ENCODE measurements around the gene CRYZL1.

Gene CRYZL1

DNA sequence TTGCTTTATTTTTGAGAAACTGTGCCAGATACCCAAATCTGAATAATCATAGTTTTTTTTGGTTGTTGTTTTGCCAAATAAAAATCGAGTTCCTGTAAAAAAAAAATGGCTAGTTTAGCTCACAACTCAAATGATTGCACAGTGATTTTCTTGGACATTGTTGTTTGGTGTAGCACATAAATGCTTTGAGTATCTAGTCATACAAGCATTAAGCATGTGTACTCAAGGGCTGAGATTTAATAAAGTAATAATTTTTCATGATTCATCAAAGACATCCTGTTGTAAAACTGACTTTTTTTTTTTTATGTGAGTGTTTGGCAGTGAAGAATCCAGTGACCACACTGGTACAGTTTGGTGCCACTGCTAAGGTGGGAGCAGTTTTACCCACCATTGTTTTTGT lies 19.6 kb upstream of the CRYZL1 start:
- no peak for DNase-seq (ENCODE audit: low spot score)

DNA sequence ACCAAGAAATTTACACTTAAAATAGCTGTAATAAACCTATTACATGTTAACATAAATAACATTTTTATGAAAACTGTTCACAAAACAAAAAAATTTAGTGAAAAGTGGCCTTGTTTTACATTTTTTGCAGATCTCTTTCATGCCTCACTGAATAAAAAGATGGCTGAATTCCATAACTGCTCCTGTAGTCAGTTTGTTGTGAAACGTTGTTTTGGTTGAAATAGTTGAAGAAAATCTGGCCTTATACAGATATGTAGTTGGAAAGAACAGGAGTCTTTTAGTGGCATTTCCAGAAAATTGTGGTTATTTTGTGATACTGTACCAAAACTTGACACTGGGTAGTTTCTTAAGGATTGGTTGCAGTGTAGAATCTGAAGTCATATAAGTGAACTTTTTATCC lies 18.9 kb upstream of the CRYZL1 start:
- DNase-seq (ENCODE audit: low spot score), result no peak

DNA sequence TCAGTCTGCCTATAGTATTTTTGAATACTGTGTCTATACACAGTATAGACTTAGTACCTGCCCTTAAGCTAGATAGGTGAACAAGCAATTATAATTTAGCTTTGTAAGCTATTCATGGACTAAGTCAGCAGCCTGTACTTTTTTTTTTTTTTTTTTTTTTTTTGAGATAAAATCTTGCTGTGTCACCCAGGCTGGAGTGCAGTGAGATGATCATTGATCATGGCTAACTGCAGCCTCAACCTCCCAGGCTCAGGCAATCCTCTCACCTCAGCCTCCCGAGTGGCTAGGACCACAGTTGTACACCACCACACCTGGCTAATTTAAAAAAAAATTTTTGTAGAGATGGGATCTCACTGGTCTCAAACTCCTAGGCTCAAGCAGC lies 18.0 kb upstream of the CRYZL1 start:
- DNase-seq (ENCODE audit: low spot score), result no peak

DNA sequence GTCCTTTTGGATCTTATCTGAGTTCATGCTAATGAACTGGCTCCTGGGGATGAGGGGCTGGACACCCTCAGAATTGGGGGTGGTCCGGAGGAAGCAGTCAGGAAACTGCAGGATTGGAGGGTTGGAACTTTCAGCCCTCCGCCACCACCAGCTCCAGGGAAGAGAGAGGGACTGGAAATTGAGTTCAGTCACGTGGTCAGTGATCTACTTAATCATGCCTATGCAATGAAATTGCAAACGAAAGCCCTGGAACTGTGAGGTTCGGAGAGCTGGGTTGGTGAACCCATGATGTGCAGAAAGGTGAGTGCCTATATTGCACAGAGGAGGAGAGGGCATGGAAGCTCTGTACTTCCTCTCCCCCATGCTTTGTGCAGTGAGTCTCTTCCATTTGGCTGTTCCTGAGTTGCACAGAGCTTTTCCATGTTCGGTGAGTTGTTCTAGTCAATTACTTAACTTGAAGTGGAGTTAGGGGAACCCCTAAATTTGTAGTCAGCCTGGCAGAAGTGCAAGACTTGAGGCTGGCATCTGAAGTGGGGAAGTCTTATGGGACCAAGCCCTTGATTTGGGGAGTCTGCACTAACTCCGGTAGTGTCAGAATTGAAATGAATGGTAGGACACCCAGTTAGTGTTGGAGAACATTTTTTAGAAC lies 17.5 kb upstream of the CRYZL1 start:
- no peak for DNase-seq (ENCODE audit: low spot score)

DNA sequence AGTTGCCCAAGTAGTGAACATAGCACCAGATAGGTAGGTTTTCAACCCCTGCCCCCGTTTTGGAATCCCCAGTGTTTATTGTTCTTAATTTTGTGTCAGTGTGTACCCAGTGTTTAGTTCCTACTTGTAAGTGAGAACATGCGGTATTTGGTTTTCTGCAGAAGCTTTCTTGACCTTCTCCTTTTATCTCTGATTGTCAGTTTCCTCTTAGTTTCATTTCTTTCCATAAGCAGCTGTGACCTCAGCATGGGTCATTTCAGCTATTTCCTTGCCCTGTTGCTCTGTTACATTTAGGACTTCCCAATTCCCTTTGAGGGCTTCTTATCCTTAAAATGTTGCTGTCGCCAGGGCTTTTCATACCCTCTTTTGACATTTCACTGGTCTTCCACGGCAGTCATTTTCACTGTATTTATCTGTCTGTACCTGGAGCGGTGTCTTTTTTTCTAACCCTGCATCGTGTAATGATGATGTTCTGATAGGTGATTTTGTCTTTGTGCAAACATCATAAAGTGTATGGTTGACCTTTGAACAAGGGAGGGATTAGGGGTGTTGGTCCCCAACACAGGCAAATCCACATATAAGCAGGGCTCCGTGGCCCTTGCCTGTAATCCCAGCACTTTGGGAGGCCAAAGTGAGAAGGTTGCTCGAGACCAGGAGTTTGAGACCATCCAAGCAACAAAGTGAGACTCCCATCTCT lies 15.7 kb upstream of the CRYZL1 start:
- no peak for DNase-seq (ENCODE audit: low spot score)

DNA sequence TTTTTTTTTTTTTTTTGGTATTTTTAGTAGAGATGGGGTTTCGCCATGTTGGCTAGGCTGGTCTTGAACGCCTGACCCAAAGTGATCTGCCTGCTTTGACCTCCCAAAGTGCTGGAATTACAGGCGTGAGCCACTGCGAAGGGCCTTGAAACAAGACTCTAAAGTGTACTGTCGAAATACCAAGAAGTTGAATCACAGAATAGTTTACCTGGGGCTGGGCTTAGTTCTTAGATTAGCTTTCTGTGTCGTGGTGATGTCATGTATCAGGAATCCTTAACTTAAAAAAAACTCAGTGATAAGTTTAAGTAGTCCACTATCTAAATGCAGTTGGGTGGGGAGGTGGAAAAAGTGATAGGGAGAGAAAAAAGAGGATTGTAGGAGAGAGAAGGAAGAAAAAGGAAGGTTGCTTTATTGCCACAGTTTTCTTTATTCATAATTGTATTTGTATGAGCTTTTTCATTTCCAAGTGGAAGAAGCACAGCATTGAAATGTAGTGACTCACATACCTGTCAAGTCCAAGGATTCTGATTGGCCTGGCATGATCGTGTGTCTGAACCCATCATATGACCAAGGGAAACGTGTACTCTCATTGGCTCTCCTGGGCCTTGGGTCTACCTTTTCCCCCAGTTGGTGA lies 14.2 kb upstream of the CRYZL1 start:
- no peak for DNase-seq (ENCODE audit: low spot score)

DNA sequence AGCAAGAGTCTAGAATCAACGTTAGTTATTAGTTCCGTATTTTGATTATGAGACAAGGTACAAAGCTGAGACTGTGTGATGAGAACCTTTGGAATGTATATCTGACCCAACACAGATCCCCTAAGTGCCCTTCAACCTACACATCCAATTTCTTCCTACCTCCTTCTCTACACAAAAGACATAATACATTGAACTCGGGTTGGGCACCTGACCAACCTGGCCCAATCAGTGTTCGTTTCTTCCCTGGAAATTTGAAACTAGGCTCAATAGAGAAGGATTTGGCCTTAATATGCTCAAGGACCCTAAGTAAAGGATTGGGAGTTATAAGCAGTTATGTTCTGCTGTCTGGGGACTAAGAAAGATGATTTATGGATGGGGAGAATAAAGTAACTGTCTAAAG lies 12.9 kb upstream of the CRYZL1 start:
- DNase-seq (ENCODE audit: low spot score), result no peak

DNA sequence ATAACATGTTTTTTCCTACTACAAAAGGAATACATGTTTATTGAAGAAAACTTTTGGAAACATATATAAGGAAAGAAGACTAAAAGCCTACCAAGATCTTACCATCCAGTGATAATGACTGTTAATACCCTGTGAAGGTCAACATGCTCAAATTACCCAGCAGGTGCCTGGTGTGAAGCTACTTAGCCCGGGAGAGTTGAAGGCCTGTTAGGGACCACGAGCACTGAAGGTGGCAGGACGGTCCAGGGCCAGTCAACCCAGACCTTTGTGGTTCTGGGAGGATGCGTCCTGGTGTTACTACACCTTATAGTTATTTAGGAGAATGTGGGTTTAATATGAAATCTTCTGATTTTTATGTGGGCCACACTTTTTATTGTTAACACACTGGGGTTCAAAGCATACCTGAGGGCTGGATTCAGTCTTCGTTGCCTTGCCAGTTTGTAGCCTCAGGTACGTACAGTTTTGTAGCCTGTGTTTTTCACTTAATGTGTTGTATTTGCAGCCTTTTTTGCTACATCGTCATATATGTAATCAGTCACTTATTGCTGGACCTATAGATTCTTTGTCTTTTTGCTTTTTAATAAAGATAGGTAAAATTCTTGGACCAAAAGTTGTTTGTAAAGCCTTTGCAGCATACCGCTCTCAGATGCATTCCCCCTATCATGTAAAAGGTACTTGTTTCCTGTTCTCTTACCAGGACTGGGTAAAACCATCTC lies 10.6 kb upstream of the CRYZL1 start:
- no peak for DNase-seq (ENCODE audit: low spot score)

DNA sequence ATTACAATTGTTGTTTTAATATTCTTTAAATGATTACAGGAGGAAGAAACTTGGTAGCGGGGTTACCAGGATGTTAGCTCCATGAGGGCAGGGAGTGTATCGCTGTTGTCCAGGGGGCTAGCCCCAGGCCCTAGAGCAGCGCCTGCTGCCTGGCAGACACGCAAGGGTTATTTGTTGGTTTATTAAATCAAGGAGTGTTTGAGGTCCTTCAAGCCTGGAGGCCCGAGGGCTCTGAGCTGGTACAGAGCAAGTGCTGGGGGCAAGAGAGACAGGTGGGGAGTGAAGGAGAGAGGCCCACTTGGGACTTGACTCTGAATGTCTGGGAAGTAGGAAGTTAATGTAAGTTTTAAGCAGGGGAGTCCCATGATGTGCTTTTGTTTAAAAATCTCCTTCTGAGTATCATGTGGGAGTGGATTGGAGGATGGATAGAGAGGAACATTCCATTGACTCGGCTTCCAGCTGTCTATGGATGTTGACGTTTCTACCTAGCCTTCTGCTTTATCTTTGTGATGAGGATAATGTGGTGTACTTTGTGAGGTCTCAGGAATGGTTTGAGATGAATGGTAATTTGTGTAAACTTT lies 9.5 kb upstream of the CRYZL1 start:
- no peak for DNase-seq (ENCODE audit: low spot score)

DNA sequence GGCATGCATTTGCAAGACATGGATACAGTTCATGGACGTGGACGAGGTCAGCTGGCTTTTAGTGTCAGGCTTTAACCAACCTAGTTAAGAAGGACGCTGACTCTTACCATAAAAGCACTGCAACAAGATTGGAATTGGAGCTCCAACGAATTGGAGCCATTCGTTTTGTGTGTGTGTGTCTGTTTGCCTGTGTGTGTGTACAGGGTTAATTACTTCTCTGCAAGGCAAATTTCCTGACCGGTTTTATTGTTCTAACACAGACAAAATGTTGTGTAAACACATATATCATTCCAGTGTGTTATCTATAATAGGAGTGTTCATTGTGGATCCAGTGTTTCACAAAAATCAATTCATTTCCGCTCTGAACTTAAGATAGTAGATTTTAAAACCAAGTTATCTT lies 8.7 kb upstream of the CRYZL1 start:
- no peak for DNase-seq (ENCODE audit: low spot score)

DNA sequence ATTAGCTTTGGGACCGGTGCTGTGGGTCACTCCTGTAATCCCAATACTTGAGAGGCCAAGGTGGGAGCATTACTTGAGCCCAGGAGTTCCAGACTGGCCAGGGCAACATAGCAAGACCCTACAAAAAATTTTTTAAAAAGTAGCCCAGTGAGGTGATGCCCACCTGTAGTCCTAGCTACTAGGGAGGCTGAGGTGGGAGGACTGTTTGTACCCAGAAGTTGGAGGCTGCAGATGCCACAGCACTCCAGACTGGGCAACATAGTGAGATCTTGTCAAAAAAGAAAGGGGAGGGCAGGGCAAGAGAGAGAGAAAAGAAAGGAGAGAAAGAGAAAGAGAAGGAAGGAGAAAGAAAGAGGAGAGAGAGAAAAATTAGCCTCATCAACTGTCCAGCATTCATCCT lies 7.0 kb upstream of the CRYZL1 start:
- DNase-seq (ENCODE audit: low spot score), result no peak

DNA sequence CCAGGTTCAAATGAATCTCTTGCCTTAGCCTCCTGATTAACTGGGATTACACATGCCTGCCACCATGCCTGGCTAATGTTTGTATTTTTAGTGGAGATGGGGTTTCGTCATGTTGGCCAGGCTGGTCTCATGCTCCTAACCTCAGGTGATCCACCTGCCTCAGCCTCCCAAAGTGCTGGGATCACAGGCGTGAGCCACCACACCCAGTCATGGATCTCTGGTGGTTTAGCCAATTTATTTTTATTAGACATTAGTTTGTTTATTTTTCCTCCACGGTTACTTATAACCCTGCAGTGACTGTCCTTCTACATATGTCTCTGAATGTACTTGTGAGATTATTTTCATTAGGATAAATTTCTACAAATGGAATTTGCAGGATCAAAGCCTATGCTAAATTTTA lies 6.0 kb upstream of the CRYZL1 start:
- DNase-seq (ENCODE audit: low spot score), result no peak

DNA sequence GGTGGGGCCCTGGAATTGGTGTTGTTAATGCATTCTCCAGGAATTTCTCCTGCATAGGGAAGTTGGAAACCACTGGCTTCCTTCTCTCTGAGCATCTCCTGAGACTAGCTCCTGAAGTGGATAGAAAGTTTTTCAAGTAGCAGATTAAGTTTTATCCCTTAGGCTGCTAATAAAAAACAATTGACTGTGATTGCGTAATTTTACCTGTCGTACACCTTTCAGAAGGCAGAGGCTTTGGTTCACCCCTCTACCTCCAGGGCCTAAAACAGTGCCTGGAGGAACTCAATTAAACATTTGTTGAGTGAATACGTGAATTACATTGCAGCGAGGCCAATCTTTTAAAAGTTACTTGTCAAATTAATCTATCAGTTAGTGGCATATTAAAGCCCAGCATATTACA lies 4.2 kb upstream of the CRYZL1 start:
- no peak for DNase-seq (ENCODE audit: low spot score)

DNA sequence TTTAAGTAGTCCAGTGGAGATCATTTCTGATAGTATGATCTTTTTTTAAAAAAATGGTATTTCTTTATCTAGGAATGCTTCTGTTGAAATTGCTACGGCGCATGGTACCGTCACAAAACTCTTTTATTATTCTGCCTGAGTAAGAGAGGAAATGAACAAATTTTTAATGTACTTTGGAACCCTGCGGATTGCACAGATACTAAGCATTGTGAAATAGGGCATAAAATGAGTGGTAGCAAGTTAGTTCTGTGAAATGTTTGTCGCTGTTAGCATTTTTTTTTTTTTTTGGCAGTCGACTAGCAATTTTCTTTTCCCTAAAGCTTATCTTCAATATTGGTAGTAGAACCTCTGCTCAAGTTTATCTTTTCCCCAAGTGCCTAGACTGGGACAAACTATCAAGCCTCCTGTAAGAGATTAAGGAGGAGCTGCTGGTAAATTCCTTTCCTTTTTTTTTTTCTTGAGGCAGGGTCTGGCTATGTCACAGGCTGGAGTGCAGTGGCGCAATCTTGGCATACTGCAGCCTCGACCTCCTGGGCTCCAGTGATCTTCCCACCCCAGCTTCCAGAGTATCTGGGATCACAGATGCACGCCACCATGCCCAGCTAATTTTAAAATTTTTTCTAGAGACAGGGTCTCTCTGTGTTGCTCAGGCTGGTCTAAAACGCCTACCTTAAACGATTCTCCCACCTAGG lies 3.0 kb upstream of the CRYZL1 start:
- DNase-seq (ENCODE audit: low spot score), result no peak

DNA sequence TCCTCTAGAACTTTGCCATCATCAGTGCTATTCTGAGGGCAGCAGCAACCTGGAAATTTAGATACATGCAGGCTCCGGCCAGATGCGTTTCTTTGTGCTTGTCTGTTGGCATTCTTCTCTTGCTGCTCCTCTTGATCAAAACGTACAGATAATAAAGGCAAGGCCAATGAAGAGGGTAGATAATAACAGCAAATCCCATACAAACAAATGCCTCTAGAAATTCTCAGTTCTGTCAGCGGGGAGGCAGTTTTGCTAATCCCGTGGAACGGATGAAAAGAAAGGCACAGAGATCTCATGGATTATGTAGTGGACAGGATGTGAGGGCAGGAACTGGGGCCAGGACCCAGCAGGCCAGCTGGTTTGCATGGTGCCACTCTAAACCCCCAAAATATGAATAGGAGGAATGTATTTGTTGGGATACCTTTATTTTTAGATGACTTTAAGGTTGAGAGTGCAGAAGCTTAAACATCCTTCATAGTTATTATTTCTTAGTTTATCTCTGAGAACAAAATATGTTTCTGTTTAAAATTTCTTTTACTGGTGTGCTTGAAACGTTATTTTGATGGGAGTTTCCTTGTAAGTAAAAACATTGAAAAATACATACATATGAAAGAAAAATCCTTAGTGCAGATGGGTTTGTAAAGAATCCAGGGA lies 2.2 kb upstream of the CRYZL1 start:
- no peak for DNase-seq (ENCODE audit: low spot score)

DNA sequence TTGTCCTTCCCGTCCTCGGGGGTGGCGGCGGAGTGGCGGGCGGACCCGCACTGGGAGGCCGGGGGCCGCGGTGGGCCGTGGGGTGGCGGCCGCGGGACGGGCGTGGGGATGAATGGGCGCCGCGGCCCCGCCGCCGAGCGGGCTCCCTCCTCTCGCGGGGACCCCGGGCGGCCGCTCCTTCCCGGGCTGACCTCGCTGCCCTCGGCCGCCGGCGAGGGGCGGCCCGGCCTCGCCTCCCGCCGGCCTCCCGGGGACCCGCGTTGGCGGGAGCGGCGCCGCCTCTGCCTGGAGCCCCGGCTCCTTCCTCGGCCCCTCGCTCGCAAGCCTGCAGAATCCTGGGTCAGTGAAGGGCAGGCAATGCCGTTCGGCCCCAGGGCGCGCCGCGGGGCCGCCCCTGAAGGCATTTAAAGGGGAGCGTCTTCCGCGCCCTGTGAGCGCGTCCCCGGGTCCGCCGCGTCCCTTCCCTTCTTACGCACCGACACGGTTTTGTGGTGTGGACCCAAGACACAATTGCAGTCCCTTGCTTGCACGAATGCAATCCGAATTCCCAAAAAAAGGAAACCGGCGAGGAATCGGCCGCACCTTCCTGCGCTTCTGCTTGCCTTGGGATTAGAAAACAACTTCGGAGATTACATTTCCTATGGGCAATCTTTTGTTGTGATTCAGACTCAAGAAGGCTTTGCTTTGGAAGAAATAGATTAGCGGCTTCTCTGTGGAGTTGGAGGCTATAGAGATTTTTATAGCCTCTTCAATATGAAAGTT lies 1.5 kb upstream of the CRYZL1 start:
- no peak for DNase-seq (ENCODE audit: low spot score)

DNA sequence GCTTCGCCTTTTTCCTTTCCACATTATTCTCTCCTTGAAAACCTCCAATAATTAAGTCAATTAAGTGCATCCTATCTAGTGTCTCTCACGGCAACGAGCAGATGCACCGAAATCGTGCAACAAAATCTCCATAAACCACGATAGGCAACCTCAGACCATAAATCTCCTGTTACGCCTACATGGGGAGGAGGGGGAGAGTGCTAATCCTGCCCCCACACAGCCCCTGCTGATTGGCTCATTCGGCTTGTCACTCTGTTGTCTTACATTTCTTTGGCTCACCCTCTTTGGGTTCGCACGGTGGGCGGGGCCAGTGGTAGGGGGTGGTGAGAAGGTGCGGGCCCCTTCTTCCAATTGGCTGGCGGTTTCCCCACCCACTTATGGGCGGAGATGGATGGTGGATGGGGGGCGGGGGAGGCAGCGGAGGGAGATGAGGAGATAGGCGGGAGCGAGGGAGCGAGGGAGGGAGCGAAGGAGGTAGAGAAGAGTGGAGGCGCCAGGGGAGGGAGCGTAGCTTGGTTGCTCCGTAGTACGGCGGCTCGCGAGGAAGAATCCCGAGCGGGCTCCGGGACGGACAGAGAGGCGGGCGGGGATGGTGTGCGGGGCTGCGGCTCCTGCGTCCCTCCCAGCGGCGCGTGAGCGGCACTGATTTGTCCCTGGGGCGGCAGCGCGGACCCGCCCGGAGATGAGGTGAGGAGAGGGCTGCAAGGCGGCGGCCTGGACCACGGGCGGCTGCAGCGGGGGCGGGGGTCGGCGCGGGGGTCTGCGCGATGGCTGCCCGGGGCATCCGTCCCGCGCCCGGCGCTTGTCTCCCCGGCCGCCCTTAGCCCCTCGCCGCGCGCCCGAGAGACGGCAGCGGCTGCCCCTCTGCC lies 720 bp upstream of the CRYZL1 start, which contains the start of gene ITSN1:
Gene ITSN1, plus strand, starts transcription at position 475 of the 869 bp plus-strand sequence. CDS start 76,328 bp downstream, outside the sequence.
- peak; percentile 98 for DNase-seq (ENCODE audit: low spot score)

DNA sequence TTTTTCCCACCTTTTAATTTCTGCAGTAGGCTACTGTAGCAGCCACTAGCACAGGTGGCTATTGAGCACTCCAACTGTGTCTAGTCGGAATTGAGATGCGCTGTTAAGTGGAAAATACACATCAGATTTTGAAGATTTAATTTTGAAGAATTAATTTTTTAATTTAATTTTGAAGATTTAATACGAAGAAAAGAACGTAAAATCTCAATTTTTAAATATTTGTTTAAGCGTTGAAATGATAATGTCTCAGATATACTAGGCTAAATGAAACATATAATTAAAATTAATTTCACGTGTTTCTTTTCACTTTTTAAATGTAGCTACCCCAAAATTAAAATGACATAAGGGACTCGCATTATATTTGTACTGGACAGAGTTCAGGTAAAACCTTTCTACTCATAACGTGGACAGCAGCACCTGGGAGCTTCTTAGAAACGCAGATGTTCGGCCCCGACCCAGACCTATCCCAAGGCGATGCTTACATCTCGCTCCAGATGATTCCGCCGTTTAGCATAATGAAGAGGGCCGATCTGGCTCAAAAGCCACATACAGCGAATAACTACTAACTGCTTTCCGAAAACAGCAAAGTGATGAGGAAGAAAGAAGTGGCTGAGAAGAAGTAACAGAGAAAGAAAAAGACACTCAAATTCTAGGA lies 717 bp downstream of the CRYZL1 start:
- no peak for DNase-seq (ENCODE audit: low spot score)

DNA sequence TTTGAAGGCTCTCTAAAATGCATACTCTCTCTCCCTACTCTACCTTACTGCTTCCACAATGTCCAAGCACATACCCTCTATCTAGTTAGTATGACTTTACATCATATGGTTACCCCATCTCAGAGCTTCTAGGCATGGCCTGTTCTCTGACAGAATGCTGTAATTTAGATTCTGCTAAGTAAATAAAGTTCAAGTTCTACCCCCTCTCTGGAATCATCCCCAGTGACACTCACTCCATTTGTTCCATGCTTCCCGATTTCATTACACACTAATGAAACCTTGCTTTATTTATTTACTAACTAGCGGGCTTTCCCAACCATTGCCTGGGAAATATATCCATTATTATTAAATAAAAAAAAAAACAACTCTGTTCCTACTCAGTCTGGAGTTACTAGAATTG lies 7.3 kb downstream of the CRYZL1 start:
- DNase-seq (ENCODE audit: low spot score), result no peak
